NCI-H2171 treated with DMSO at 0.1 percent for 48 hours (cell line): ENCODE results near the gene LPCAT2.

Experiments
- DNase-seq: peaks from one replicate; lab custom pipeline; 2025; lab: John Stamatoyannopoulos, UW

Gene LPCAT2

GRCh38 chr16:55503726-55504550 is 4.9 kb upstream of the LPCAT2 start:
- no peak for DNase-seq

DNA sequence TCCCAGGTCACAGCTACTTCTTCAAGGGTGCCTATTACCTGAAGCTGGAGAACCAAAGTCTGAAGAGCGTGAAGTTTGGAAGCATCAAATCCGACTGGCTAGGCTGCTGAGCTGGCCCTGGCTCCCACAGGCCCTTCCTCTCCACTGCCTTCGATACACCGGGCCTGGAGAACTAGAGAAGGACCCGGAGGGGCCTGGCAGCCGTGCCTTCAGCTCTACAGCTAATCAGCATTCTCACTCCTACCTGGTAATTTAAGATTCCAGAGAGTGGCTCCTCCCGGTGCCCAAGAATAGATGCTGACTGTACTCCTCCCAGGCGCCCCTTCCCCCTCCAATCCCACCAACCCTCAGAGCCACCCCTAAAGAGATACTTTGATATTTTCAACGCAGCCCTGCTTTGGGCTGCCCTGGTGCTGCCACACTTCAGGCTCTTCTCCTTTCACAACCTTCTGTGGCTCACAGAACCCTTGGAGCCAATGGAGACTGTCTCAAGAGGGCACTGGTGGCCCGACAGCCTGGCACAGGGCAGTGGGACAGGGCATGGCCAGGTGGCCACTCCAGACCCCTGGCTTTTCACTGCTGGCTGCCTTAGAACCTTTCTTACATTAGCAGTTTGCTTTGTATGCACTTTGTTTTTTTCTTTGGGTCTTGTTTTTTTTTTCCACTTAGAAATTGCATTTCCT is 3.4 kb upstream of the LPCAT2 start:
- no peak for DNase-seq

GRCh38 chr16:55506083-55506482 is 2.8 kb upstream of the LPCAT2 start:
- DNase-seq: no peak

GRCh38 chr16:55506708-55507107 is 2.2 kb upstream of the LPCAT2 start:
- DNase-seq: no peak

DNA sequence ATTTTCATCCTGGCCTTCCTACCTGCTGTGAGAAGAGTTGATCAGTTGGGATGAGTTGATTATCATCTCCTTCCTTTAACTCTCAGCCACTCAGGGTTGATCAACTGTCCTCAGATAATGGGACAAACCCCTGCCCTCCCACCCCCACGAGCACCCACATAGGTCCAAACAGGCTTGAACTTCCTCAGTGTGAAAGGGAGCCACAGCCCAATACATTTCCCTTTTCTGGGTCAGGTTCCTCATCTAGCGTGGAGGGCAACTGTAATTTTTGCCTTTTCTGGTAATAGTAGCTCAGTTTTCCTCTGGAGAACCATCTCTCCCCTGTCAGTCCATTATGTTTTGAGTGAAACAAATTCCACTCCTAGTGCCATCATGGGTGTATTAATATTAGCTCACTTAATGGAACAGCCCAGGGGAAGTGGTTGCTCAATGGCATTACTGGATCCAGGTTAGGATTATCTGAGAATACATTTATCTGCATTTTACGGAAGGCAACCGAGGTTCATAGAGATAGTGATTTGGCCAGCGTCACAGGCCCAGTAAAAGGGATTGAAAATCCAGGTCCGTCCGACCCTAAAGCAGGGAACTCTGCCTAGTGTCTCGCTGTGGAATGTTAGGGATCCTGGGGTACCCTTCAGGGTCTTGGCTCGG is 476 bp upstream of the LPCAT2 start:
- DNase-seq: no peak

DNA sequence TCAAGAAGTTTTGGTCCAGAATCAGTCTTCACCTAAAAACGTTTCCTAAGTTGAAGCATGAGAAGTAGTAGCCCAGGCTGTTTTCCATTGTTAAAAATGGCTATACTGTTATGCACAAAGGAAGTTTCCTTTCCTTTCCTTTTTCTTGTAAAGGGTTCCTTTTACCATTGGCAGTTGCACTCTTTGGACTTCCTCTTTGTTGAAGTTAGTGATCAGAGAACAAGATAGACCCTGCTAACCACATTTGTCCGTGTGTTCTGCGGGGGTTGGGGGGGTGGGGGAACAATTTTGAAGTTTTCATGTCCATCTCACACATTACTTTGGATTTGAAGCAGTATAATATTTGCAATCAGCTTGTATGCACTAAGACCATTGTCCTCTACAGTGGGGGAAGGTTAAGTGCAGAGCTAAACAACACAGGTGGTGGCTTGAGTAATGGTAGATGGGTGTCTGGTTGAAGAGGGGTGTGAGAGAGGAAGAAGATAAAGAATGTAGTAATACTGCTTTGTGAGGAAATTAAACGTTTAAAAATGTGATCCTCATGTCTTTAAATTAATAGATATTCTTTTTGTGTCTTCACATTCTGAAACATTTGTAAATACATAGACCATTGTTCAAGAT is 1.4 kb downstream of the LPCAT2 start:
- DNase-seq: no peak

GRCh38 chr16:55512941-55513340 is 4.1 kb downstream of the LPCAT2 start:
- DNase-seq: no peak

DNA sequence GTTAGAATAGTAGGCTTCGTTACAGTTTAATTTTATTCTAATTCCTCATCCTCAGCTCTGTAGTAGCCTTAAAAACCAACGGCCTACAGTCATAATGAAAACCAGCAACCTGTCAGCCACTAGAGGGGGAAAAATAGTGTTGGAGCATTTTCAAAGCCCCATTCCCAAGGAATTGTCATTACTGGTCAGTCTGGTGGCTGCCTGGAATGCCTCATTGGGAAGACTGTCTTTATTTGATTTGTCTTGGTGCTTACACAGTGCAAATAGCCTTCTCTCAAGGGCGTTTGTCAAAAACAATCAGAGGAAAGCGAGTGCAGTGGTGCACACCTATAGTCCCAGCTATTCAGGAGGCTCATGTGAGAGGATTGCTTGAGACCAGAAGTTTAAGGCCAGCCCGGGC is 4.7 kb downstream of the LPCAT2 start:
- no peak for DNase-seq

DNA sequence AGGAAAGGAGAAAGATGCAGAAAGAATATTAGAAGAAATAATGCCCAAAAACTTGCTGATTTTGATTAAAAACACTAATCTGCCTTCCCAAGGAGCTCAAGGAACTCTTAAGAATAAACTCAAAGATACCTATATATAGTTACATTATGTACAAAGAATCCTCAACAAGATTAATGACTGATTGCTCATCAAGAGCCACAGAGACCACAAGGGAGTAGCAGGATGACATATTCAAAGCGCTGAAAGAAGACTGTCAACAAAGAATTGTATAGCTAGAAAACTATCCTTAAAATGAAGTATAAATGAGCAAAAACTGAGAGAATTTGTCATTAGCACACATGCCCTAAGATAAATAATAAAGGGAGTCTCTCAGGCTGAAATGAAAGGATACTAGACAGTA is 6.2 kb downstream of the LPCAT2 start:
- no peak for DNase-seq

DNA sequence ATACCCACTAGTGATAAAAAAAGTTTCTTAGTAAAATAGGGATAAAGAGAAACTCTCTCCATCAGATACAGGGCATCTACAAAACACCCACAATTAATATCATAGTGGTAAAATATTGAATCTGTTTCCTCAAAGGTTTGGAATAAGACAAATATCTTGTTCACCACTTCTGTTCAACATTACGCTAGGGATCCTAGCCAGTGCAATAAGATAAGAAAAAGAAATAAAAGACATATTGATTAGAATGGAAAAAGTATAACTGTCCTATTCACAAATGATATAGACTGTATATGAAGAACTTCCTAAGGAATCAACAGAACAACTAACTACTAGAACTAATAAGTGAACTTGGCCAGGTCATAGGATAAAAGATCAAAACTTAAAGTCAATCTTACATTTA is 12.9 kb downstream of the LPCAT2 start:
- no peak for DNase-seq

DNA sequence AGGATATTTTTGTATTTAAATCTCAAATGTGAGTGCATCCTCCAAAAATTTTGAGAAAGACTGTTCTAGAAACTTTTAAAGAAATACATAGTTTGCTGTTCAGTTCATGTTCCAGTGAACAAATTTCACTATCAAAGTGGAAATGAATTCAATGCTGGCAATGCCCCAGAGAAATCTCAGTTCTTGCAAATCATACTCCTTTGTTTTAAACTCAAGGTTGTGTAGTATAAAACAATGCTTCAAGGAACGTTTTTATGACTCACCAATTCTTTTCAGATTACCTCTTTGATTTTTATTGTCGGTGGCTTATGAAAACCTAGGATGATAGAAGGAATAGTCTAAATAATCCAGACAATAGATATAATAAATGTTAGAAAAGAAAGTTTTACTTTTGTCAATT is 17.6 kb downstream of the LPCAT2 start:
- no peak for DNase-seq

DNA sequence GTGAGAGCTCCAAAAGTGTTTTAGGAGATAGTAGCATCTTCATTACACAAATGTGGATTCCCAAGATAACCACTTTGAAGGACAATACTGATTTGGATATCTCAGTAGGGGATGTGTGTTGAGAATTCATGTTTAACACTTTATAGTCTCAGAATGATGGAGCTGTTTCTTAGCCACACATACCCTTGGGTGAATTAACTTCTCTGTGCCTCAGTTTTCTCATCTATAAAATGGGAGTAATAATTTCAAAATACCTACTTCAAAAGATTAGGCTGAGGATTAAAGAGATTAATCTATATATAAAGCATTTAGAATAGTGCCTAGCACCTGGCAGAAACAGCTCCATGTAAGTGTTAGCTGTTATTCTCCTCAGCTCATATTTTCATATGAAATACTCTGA is 19.0 kb downstream of the LPCAT2 start:
- DNase-seq: no peak

DNA sequence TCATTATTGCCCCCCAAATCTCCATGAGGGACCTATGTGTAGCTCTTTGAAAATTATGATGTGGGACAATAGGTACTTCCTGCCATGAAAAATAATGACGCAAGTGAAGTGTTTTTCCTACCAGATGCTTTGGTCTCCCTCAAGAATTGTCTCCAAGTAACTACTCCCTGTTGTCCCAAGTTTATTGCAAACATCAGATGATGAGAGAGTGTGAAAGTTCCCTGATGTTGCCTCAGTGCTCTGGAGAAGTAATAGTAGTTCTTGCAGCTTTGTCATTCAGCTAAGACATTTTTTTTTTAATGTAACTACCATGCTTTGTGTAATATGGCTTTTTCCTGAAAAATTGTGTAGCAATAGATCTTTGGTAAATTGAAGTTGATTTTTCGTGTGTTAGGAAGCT is 20.1 kb downstream of the LPCAT2 start:
- DNase-seq: no peak

DNA sequence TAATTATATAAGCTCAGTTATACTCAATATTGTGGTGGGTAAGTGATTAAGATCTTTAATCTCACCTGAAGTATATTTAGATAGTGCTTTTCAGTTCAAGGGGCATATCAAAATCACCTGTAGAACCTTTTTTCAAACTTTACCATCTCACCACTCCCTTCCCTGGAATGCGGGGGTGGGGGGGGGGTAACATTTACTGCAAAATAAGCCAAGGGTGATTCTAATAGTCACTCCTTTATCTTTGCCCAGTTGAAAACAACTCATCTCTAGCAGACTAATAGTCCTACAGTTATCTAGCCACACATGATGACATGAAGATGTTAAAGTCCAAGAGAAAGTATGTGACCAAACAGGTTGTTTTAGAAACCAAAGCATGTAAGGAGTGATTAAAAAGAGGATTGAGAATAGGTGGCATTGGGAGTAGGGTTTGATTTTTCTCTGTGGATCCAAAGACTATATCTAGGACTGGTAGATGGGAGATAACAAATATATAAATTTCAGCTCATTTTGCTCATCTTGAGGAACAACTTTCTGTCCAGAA is 21.5 kb downstream of the LPCAT2 start:
- DNase-seq: no peak

DNA sequence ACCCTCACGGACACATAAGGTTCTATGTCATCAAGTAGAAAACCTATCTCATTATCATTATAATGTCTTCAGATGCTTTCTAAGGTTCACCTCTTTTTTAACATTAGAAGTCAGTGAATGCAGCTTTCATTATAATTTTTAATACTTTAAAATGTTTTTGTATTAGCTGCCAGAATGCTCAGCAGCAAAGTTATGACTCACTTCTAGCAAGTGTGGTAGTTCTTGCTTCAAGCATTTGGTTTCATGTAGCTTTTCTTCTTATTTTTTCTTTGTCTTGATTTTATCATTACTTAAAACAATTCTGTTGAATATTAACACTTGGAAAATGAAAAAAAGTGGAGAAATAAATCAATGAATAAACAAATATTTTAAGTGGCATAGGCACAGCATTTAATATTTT is 23.4 kb downstream of the LPCAT2 start:
- no peak for DNase-seq

GRCh38 chr16:55534756-55535155 is 25.9 kb downstream of the LPCAT2 start:
- no peak for DNase-seq

- DNase-seq: no peak
Observed at GRCh38 chr16:55539049-55539448, 30.2 kb downstream of the LPCAT2 start.

DNA sequence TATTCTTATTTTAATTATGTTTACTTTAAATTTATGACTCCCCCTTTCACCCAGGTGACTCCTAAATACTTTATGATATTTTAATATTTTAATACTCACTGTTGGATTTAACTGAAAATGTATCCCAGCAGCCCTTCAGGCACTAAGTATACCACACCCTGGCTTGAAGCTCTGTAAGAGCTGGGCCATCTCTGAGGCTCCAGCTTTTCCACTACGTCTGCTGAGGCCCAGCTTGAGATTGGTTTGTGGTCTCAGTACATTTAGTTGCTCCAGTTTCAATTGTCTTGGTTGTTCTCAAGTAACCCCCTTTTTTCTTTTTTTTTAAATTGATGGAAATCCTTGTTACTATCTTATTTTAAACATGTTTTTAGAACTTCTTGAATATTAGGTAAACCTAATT is 30.6 kb downstream of the LPCAT2 start:
- no peak for DNase-seq

GRCh38 chr16:55540221-55540620 is 31.3 kb downstream of the LPCAT2 start:
- DNase-seq: no peak

DNA sequence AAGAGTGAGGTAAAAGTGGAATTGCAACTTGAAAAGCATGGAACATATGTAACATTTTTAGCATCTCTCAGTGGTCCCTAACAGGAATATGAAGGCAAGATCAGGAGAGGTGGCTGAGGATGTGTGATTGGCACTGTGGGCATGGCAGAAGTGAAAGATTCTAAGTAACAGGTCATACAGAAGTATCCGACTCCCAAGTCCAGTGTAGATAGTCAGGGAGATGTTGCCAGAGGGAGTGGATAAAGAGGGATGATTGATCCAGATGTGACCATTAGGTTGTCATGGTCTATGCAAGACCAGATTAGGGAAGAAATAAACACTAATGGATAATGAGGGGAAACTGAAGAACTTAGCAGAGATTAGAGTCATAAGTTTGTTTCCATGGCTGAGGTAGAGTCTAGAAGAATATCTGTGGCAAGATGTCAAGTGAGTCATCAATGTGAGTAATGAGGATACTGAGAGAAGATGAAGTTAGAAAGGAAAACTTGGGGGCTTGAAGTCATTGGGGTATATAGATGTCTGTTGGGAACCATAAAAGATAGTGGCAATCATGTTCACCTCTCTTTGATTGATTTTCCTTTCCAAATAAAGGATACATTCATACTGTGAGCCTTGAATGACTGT is 33.7 kb downstream of the LPCAT2 start:
- no peak for DNase-seq

- peak; percentile 3 for DNase-seq
Observed at GRCh38 chr16:55543472-55543871, 34.6 kb downstream of the LPCAT2 start.

DNA sequence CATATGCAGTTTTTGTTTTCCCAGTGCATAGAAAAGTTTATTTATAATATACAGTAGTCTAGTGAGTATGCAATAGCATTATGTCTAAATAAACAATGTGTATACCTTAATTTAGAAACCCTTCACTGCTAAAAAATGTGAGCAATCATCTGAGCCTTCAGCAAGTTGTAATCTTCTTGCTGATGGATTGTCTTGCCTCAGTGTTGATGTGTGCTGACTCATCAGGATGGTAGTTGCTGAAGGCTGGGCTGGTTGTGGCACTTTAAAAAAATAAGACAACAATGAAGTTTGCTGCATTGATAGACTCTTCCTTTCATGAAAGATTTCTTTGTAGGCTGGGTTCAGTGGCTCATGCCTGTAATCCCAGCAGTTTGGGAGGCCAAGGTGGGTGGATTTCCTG is 43.7 kb downstream of the LPCAT2 start:
- no peak for DNase-seq
